NOMO-1 (cell line): ENCODE measurements around the gene RALGAPA2.

ENCODE experiments used
- DNase-seq, 2 experiments: peaks; one replicate each; lab custom pipeline; 2025; ENCODE audit not compliant: unreplicated experiment in 2 of 2; lab: John Stamatoyannopoulos, UW

The RALGAPA2 gene

DNA sequence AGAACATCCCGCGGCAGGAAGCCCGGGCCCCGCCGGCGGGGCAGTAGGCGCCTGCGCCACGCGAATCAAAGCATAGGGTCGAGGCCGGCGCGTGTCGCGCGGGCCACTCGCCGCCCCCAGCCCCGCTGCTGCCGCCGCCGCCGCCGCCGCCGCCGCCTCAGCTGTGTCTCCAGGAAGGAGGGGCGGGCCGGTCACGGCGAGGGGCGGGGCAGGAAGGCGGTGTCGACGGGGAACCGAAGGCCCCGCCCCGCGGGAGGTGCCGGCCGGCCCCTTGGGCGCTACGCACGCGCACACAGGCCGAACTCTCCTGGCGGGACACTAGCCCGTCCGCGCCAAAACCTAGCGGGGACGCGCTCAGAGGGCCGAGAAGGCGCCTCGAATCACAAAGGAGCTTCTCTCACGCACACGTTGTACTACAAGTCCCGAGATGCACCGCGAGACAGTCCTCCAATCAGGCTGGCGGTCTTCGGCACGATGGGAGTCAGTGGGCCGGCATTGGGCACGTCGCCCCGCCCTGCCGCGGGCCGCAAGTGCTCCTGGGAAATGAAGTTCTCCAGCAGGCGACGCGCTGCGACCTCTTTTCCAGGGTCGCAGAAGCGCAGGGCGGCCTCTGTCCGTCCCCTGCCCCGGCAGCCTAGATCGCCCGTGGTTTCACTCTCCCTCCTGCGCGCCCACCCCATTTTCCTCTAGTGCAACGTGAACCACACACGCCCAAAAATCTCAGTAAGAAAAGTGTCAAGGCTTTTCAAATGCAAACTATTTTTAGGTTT, at the start of gene RALGAPA2:
TSS of gene RALGAPA2 (minus strand) at position 171 of the 770 bp plus-strand sequence. CDS start at position 7, 164 bp downstream.
- DNase-seq: peak; percentile 96

- DNase-seq: peak in 1 of 2 experiments; percentile 50
Measured at GRCh38 chr20:20761301-20761700, 48.9 kb upstream of the RALGAPA2 start.

GRCh38 chr20:20759132-20759531, 46.7 kb upstream of the RALGAPA2 start:
- DNase-seq: no peak

DNA sequence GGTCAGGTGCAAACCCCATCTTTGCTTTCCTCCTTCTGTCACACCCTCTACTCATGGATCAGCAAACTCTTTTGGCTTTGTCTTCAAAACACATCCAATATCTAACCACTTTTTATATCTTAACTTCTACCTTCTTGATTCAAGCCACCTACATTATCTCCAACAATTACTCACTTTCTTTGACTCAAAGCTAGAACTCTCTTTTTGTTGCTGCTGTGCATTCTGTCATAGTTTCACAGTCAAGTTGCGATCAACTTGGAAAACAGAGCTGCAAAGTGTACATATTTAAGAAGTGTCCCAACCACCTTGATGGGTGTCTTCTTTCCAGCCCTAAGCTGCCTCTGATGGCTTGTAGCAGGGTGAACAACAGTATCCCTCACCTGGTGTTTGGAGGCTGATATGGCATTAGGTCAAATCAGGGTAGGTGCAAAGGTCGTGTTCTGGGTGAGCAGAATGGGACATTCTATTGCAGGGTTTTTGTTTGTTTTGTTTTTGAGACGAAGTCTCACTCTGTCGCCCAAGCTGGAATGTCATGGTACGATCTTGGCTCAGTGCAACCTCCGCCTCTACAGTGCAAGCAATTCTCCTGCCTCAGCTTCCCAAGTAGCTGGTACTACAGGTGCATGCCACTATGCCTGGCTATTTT, 43.4 kb upstream of the RALGAPA2 start:
- DNase-seq: no peak

GRCh38 chr20:20755231-20755630, 42.8 kb upstream of the RALGAPA2 start:
- DNase-seq: peak; percentile 35 to 86

- DNase-seq: no peak
Measured at GRCh38 chr20:20754714-20755113, 42.3 kb upstream of the RALGAPA2 start.

DNA sequence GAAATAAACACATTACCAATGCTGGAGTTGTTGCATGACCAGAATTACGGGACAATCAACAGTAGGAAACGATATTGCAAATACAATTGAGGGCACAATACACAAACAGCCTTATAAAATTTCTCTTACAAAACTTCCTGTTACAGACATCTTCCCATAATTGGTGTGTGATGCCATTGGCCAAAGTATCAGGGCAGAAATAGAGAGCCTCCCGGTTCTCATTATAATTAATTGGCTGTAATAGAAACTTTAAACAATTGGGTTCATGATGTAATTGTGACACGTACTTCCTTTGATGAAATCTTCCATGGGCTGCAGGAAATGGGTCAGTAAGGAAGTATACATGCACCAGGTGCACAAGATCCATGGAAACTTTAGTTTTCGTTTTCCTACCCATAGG, 40.3 kb upstream of the RALGAPA2 start:
- peak; percentile 75 to 77 for DNase-seq

- peak; percentile 31 to 37 for DNase-seq
Measured at GRCh38 chr20:20747298-20747697, 34.9 kb upstream of the RALGAPA2 start.

DNA sequence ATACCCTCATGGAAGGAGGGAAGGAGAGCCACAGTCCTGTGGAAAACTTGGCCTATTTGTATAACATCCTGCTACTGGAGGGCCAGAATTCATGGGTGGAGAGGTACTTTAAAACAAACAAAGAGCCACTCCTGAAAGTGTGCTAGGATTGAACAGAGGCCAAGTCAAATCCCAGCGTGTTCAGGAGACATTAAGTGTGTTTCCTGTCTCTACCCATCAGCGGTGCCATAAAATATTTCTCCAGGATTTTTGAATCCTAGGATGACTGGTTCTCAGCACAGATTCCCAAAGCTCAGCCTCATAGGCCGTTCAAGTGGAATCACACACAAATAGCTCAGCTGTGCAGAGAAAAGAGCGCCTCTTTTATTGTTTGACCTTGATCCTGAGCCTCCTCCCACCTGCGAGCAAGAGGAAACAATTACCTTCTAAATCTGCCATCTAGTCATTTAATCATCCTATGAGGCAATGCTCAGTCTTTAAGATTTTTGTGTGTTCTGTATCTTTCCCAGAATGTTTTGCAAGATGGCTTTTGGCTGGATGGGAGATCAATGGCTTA, 31.8 kb upstream of the RALGAPA2 start:
- peak; percentile 80 to 85 for DNase-seq

- DNase-seq: peak; percentile 80 to 83
Measured at GRCh38 chr20:20743511-20744169, 31.2 kb upstream of the RALGAPA2 start.

GRCh38 chr20:20741087-20742045, 28.9 kb upstream of the RALGAPA2 start:
- no peak for DNase-seq

- DNase-seq: peak; percentile 30 to 66
Measured at GRCh38 chr20:20740541-20740940, 28.1 kb upstream of the RALGAPA2 start.

DNA sequence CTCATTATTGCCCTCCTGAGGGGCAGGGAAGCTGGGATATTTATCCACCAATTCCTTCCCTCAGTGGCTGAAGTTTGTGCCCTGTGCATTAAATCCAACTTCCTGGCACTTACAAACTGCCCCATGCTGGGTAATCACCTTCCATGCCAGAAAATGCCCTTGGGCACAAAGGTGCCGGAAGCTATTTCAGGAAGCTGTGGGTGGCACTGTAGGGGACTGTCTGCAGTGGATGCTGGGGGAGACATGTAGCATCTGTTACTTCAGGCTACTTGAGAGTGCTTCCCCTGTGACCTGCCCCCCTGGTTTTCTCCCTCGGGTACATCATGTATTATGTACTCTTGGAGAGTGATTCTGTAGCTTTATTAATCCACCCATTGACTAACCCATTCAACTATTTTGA, 24.7 kb upstream of the RALGAPA2 start:
- no peak for DNase-seq

DNA sequence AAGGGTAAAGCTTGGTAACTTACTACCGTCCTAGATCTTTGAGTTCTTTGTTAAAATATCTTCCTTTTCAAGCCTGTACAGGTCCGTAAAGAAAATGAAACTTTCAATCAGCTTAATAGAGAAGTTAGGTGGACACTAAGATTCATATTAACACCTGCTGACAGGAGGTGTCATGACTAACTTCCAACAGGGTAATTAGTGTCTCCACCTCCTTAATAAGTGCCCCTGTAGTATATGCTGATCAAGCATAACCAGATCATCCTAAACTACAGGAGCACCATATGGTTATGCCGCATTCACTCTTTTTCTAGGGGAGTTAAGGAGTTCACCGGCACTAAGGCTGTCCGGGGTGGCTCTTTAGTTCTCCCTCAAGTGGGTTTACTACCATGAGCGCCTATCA, 23.9 kb upstream of the RALGAPA2 start:
- peak in 1 of 2 experiments; percentile 17 for DNase-seq

DNA sequence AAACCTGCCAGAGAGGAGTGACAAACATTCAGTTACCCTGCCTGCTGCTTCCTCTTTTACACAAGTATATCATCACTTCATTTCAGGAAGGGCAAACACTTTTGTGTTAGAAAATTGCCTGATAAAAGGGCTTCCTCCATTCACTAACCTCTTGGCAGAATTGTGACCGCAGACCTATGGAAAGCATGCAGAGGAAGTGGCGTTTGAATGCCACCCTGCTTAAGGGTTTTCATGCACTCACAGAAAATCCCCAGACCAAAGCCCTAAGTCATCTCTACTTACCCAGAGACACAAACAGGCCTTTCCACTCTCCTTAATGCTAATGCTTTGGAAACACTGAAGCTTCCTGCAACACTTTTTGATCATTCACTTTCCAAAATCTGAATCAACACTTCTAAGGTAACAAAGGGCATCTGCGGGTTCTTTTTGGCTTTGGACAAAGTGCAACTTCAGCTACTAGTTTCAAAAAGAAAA, 22.1 kb upstream of the RALGAPA2 start:
- DNase-seq: peak; percentile 90 to 97

- DNase-seq: peak in 1 of 2 experiments; percentile 61
Measured at GRCh38 chr20:20733943-20734342, 21.5 kb upstream of the RALGAPA2 start.

DNA sequence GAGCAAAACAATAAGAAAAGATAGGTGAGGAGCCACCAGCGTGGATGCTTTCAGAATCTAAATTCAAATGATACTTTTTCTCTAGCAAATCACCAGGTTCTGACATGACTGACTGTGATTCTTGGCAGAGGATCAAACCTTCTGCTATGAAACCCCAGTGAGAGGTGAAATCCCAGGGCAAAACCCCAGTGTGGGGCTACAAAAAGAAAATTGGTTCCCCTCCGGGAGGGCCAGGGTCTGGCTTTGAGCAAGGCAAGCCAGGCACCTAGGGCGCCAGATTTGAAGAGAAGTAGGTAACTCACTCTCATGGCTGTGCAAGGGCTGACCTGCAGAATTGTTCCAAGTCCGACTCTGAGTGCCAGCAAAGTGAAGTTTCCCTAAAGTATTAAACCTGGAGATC, 20.2 kb upstream of the RALGAPA2 start:
- no peak for DNase-seq

DNA sequence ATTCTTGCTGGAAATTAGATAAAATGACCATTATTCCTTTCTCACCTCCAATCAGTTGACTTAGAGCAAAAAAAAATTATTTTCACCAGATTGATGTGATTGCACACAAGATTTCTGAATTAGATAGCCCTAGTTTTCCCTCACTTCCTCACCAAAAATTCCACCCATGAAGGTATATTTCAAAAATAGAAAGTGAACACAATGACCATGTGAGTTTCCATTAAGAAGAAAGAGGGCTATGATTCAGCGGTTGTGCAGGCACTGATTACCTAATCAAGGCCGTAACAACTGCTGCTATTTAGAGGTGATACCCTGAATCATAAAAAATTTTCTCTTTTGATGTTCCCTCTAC, 19.5 kb upstream of the RALGAPA2 start:
- peak; percentile 83 to 84 for DNase-seq

DNA sequence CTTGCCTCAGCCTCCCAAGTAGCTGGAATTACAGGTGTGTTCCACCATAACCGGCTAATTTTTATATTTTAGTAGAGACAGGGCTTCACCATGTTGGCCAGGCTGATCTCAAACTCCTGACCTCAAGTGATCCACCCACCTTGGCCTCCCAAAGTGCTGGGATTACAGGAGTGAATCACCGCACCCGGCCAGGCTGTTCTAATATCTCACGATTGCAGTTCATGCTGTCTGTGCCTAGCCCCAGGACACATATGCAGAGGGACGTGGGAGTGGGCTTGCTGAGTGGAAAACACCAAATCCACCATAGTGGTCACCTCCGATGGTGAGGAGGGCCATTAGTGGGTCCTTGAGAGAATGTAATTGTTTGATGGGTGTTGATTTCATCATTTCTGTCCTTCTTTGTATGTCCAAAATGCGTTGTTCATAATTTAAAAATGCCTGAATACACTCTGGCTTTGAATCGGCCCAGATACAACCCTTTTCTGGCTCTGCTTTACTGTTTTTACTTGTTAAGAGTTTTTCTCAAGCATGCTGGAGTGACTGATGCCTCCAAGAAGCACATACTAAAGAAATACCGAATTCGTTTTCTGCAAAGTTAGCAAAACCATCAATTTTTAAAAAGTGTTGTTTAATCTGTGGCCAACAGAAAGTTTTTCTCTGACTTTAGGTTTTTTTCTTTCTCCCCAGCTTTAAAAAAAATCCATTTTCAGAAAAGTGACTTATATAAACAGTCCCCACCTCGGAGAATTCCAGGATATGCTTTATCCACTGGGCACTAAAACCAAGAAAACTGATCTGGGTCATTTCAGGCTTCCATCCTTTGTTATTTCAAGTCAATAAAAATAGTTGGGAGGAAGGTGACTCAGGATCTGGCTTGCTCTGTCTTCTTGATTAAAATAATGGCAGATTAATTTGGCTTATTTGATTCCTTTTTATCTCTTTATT, 18.8 kb upstream of the RALGAPA2 start:
- DNase-seq: no peak
